Loucy (cell line): ENCODE data around the gene PITPNC1.

Source experiments
- H2AFZ ChIP-seq: fragments of 200-600 bp; sonication (generic); 2 replicates; pipeline ENCODE4 v1.6.0; 2016; ENCODE audit warnings: antibody characterized with exemption, mild to moderate bottlenecking, low read length, moderate library complexity
- H3F3A ChIP-seq: fragments of 200-600 bp; 2 replicates; pipeline ENCODE4 v1.6.0; 2016; ENCODE audit warnings: antibody characterized with exemption, low read depth, mild to moderate bottlenecking
- H3K27me3 ChIP-seq: fragments of 200-600 bp; sonication (generic); 2 replicates; pipeline ENCODE4 v1.6.1; 2014; ENCODE audit warnings: low read length, mild to moderate bottlenecking; ENCODE audit not compliant: insufficient read depth, poor library complexity, severe bottlenecking
- H3K36me3 ChIP-seq: fragments of 200-600 bp; sonication (generic); 2 replicates; pipeline ENCODE4 v1.6.1; 2016; ENCODE audit warnings: low read length; ENCODE audit not compliant: insufficient read depth
- H3K4me1 ChIP-seq: fragments of 200-600 bp; sonication (generic); 2 replicates; pipeline ENCODE4 v1.5.1; 2014; ENCODE audit warnings: low read length, mild to moderate bottlenecking; ENCODE audit not compliant: insufficient read depth, poor library complexity, severe bottlenecking
- H3K4me2 ChIP-seq: fragments of 200-600 bp; sonication (generic); 2 replicates; pipeline ENCODE4 v1.6.0; 2014; ENCODE audit warnings: antibody characterized with exemption, low read length, low read depth, mild to moderate bottlenecking; ENCODE audit not compliant: poor library complexity, severe bottlenecking
- H3K4me3 ChIP-seq: fragments of 200-600 bp; sonication (generic); 2 replicates; pipeline ENCODE4 v1.5.1; 2014; ENCODE audit warnings: low read length, mild to moderate bottlenecking, mixed read lengths; ENCODE audit not compliant: poor library complexity, severe bottlenecking
- H3K79me2 ChIP-seq: fragments of 200-600 bp; sonication (generic); 2 replicates; pipeline ENCODE4 v1.6.1; 2014; ENCODE audit warnings: low read length; ENCODE audit not compliant: insufficient read depth
- H3K9ac ChIP-seq: fragments of 200-600 bp; sonication (generic); 2 replicates; pipeline ENCODE4 v1.6.0; 2014; ENCODE audit warnings: mild to moderate bottlenecking, low read depth, low read length, moderate library complexity; ENCODE audit not compliant: poor library complexity, severe bottlenecking
- H3K9me2 ChIP-seq: fragments of 200-600 bp; sonication (generic); replicated peaks from 2 replicates; pipeline ENCODE4 v1.6.1; 2016; ENCODE audit warnings: low read depth, low read length, mixed read lengths
- H3K9me3 ChIP-seq: fragments of 200-600 bp; sonication (generic); 2 replicates; pipeline ENCODE4 v1.6.1; 2014; ENCODE audit warnings: mild to moderate bottlenecking, antibody characterized with exemption, low read length, low read depth; ENCODE audit not compliant: insufficient read depth
- H4K20me1 ChIP-seq: fragments of 200-600 bp; sonication (generic); 2 replicates; pipeline ENCODE4 v1.6.0; 2014; ENCODE audit warnings: antibody characterized with exemption, low read length, mild to moderate bottlenecking; ENCODE audit not compliant: insufficient read depth, poor library complexity, severe bottlenecking
- EZH2phosphoT487 ChIP-seq: fragments of 200-600 bp; IDR thresholded peaks from 2 replicates; pipeline ENCODE4 v1.6.1; 2018; ENCODE audit warnings: antibody characterized with exemption, mild to moderate bottlenecking, moderate library complexity, borderline replicate concordance
- TF ChIP-seq, protein P1 (sequence below): fragments of 200-600 bp; sonication (generic); conservative IDR thresholded peaks from 2 replicates; pipeline ENCODE4 v1.5.1; 2014; ENCODE audit warnings: mild to moderate bottlenecking, antibody characterized with exemption, low read length

Gene PITPNC1

GRCh38 chr17:67414130-67414529, 37.0 kb downstream of the PITPNC1 start:
- Histone ChIP-seq H3K36me3 (no peaks in the 10 kb centered on the region), H3K79me2 (no peaks in the 10 kb centered on the region), H3K4me2 (no peak overlapping the region), H3F3A (no peaks in the 10 kb centered on the region), H3K9me3 (no peaks in the 10 kb centered on the region), H3K9ac (no peak overlapping the region), H2AFZ (no peak overlapping the region), H3K27me3 (no peaks in the 10 kb centered on the region), H4K20me1 (no peaks in the 10 kb centered on the region), H3K4me1 (no peaks in the 10 kb centered on the region), H3K4me3 (no peak overlapping the region), H3K9me2 (no peaks in the 10 kb centered on the region)
- no peak for TF ChIP-seq EZH2phosphoT487
- TF ChIP-seq, protein P1, sequence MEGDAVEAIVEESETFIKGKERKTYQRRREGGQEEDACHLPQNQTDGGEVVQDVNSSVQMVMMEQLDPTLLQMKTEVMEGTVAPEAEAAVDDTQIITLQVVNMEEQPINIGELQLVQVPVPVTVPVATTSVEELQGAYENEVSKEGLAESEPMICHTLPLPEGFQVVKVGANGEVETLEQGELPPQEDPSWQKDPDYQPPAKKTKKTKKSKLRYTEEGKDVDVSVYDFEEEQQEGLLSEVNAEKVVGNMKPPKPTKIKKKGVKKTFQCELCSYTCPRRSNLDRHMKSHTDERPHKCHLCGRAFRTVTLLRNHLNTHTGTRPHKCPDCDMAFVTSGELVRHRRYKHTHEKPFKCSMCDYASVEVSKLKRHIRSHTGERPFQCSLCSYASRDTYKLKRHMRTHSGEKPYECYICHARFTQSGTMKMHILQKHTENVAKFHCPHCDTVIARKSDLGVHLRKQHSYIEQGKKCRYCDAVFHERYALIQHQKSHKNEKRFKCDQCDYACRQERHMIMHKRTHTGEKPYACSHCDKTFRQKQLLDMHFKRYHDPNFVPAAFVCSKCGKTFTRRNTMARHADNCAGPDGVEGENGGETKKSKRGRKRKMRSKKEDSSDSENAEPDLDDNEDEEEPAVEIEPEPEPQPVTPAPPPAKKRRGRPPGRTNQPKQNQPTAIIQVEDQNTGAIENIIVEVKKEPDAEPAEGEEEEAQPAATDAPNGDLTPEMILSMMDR, result no peak

DNA sequence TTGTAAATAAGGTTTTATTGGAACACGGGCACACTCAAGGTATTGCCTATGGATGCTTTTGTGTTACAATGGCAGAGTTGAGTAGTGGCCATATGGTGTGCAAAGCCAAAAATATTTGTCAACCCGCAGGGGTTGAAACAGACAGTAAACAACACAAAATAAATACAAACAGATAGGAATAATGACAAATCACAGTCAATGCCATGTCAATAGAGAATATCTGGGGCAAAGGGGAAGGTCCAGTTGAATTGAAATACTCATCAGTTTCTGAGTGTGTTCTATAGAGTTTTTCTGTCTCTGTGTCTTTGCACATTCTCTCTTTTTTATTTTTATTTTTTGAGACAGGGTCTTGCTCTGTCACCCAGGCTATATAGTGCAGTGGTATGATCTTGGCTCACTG, 37.5 kb downstream of the PITPNC1 start:
- no peak overlapping the region for H3K4me3 ChIP-seq
- no peaks in the 10 kb centered on the region for H4K20me1 ChIP-seq
- H3K79me2 ChIP-seq, result no peaks in the 10 kb centered on the region
- H3K9me2 ChIP-seq, result no peaks in the 10 kb centered on the region
- H3K36me3 ChIP-seq, result no peaks in the 10 kb centered on the region
- H3F3A ChIP-seq, result no peaks in the 10 kb centered on the region
- H3K4me2 ChIP-seq, result no peak overlapping the region
- no peaks in the 10 kb centered on the region for H3K9me3 ChIP-seq
- no peak overlapping the region for H3K9ac ChIP-seq
- H3K27me3 ChIP-seq, result no peaks in the 10 kb centered on the region
- TF ChIP-seq EZH2phosphoT487, result no peak
- H2AFZ ChIP-seq, result no peak overlapping the region
- H3K4me1 ChIP-seq, result no peaks in the 10 kb centered on the region

- Histone ChIP-seq H3K27me3 (no peaks in the 10 kb centered on the region), H3K4me2 (no peak overlapping the region), H3F3A (no peaks in the 10 kb centered on the region), H3K9me2 (no peaks in the 10 kb centered on the region), H3K4me3 (no peak overlapping the region), H4K20me1 (no peaks in the 10 kb centered on the region), H3K9ac (no peak overlapping the region), H3K36me3 (no peaks in the 10 kb centered on the region), H3K9me3 (no peaks in the 10 kb centered on the region), H3K79me2 (no peaks in the 10 kb centered on the region), H2AFZ (no peak overlapping the region), H3K4me1 (no peaks in the 10 kb centered on the region)
- TF ChIP-seq EZH2phosphoT487, result no peak
- TF ChIP-seq, protein P1, result no peak
Measured at GRCh38 chr17:67415291-67415690, 38.2 kb downstream of the PITPNC1 start.

DNA sequence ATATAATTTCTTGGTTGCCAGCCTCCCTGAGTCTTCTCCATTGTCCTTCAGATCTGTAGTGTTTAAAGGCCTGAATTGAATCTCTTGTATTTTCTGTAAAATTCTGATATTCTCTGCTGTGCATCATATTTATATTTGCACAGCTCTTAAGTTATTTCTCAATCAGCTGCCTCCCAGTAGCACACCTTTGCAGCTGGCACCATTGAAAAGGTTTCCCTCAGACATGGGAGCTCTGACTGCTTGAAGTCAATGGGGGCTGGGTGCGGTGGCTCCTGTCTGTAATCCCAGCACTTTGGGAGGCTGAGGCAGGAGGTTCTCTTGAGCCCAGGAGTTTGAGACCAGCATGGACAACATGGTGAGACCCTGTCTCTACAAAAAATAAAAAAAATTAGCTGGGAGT, 40.4 kb downstream of the PITPNC1 start:
- H4K20me1 ChIP-seq, result no peaks in the 10 kb centered on the region
- H3K9ac ChIP-seq, result no peak overlapping the region
- TF ChIP-seq, protein P1, result no peak
- TF ChIP-seq EZH2phosphoT487, result no peak
- H3K27me3 ChIP-seq, result no peaks in the 10 kb centered on the region
- no peaks in the 10 kb centered on the region for H3K79me2 ChIP-seq
- no peak overlapping the region for H3K4me2 ChIP-seq
- H3K4me3 ChIP-seq, result no peak overlapping the region
- H3K9me3 ChIP-seq, result no peaks in the 10 kb centered on the region
- H3K36me3 ChIP-seq, result no peaks in the 10 kb centered on the region
- no peaks in the 10 kb centered on the region for H3F3A ChIP-seq
- H3K4me1 ChIP-seq, result peaks cover 11% of the 10 kb centered on the region
- H2AFZ ChIP-seq, result no peak overlapping the region
- no peaks in the 10 kb centered on the region for H3K9me2 ChIP-seq
